Measurements from ENCODE around the gene URM1.

The URM1 gene

DNA sequence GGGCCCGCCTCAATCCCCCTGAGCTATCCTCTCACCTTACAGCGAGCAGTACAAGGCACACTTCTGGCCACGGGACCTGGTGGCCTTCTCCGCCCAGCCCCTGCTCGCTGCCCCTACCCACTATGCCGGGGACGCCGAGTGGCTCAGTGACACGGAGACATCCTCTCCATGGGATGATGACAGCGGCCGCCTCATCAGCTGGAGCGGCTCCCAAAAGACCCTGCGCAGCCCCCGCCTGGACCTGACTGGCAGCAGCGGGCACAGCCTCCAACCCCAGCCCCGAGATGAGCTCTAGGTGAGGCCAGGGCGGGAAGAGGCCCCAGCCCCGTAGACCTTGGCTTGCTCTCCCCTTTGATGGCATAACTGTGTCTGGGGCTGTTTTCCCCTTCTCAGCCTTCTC, 64.4 kb downstream of the URM1 start:
- DNase-seq = no peak

GRCh38 chr9:128438343-128439109, 67.4 kb downstream of the URM1 start:
- peak; percentile 88 for DNase-seq

GRCh38 chr9:128439273-128439672, 68.1 kb downstream of the URM1 start:
- no peak for DNase-seq

Data from islet precursor cell (in vitro differentiated cells).